GM19025 (cell line): ENCODE measurements around the gene CAPN3.

Experiments
- ATAC-seq: cut with Tn5 transposase; IDR thresholded peaks from one replicate; pipeline ENCODE4 v1.9.1; 2021; ENCODE audit warnings: mild to moderate bottlenecking, low read depth, moderate library complexity; ENCODE audit not compliant: unreplicated experiment

Gene CAPN3

GRCh38 chr15:42387603-42388002, 28.3 kb downstream of the CAPN3 start:
- ATAC-seq: no peak

- no peak for ATAC-seq
Measured at GRCh38 chr15:42392309-42393024, 33.2 kb downstream of the CAPN3 start.

DNA sequence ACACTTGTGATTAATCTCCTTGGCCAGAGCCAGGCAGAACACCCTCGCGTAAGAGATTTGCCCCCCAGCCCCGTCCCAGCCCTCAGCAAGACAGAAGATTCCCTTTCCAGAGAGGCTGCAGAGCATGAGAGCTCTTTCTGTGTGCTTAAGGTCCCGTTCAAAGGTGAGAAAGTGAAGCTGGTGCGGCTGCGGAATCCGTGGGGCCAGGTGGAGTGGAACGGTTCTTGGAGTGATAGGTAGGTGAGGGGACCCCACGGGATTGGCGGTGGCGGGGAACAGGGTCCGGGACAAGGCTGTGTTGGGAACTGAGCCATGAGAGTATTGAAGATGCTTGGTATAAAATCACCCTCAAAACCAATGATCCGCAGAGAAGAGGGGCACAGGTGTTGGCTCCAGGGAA, 34.8 kb downstream of the CAPN3 start:
- ATAC-seq: no peak

- ATAC-seq: no peak
Measured at GRCh38 chr15:42395838-42396237, 36.5 kb downstream of the CAPN3 start.

DNA sequence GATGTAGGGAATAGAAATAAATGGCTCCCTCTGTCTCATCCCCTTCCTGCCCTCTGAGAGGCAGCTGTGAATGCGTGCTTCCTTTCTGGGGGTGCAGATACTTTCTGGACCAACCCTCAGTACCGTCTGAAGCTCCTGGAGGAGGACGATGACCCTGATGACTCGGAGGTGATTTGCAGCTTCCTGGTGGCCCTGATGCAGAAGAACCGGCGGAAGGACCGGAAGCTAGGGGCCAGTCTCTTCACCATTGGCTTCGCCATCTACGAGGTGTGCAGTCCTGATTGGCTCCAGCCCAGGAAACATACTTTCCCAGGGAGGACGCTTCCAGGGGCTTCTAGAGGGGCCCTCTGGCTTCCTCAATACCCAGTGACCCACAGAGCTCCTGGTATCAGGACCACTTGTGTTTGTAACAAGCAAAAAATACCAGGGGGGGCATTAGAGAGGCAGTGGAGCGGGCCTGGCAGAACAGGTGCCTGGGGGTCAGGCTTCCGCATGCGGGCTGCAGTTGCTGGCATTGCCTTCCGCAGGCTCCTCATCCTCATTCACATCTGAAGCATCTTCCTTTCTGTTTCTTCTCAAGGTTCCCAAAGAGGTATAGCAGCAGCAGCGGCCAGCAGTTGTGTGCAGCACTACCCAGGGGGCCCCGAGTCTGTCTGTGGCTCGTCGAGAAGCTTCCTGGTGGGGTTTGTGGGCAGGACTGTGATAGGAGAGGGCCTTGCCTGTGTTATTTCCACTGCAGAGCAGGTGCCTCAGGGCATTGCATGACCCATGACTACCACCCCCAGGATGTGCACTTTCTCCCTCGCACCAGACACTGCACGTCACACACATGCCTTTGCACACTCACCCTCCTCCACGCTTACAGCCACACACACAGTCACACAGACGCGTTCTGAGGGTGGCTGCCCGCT, 42.5 kb downstream of the CAPN3 start:
- ATAC-seq: no peak

DNA sequence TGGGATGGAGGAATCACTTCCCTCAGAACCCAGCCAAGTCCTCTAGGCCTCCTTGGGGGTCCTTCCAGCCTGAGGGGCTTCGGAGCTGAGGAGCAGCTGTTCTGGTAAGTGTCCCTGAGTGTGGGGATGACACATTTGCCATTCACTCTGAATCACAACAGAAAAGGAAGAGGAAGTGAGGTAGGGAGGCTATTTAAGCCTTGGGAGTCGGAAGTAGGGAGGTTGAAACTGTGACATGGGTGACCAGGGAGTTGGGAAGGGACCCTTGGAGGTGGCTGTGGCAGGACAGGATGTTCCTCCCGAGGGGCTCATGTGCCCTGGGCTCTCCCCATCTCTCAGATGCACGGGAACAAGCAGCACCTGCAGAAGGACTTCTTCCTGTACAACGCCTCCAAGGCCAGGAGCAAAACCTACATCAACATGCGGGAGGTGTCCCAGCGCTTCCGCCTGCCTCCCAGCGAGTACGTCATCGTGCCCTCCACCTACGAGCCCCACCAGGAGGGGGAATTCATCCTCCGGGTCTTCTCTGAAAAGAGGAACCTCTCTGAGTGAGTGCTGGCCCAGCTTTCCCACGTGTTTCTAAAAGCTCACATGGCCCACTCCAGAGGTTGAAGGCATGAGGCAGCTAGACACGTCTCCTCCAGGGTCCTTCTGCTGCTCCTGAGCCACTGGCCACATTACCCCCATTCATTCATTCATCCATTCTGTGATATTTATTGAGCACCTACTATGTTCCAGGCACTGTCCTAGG, 43.3 kb downstream of the CAPN3 start:
- no peak for ATAC-seq

DNA sequence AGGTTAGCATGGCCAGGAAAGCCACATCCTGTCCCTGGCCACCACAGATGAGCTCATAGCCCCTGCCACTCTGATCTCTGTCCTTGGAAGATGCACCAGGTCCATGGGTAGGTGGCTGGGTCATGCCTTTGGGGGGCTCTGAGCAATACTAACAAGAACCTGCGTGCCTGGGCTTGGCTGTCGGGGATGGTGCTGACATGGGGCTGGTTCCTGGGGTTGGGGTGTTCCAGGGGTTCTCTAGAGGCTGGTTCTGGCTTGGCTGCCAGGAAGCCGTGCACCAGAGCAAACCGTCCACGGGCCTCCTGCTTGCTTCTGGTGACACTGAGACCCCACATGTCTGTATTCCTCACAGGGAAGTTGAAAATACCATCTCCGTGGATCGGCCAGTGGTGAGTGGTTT, 44.1 kb downstream of the CAPN3 start:
- ATAC-seq: no peak

DNA sequence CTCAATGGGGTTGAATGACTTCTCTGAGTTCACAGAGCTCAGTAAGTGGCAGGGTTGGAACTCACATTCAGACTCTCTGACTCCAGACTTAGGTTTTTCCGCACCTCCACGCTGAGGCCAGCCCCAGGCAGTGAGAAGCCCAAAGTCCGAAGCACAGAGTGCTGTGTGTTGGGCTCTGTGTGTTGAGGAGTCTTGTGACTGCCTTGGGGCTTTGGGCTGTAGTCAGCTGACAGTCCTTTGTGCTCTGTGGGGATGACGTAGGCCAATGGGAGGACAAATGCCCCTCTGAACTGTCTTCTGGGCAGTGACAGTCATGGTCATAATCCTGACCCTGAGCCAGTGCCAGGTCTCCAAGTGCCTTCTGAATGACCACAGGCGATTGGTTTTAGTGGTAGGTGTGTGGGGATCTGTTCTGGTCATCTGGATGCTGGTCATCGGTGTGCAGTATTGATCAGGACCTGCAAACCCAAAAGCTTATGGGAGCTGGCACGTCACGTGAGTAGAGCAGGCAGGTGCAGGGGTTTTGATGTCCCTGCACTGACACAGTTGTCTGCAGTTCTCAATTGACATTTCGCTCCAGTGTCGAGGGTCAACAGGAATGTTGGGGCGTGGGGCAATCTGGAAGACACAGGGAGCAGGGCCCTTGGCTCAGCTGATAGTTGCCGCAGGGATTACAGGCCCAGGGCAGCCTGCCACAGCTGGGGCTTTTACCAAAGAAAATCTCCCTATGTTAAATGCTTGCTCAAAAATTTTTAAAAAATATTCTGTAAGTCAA, 45.3 kb downstream of the CAPN3 start:
- no peak for ATAC-seq

- ATAC-seq: no peak
Measured at GRCh38 chr15:42405863-42406482, 46.7 kb downstream of the CAPN3 start.

- ATAC-seq: no peak
Measured at GRCh38 chr15:42408178-42408577, 48.9 kb downstream of the CAPN3 start.

- no peak for ATAC-seq
Measured at GRCh38 chr15:42409011-42409410, 49.7 kb downstream of the CAPN3 start.

GRCh38 chr15:42411884-42412283, 52.6 kb downstream of the CAPN3 start:
- no peak for ATAC-seq

- no peak for ATAC-seq
Measured at GRCh38 chr15:42413920-42414319, 54.6 kb downstream of the CAPN3 start.

DNA sequence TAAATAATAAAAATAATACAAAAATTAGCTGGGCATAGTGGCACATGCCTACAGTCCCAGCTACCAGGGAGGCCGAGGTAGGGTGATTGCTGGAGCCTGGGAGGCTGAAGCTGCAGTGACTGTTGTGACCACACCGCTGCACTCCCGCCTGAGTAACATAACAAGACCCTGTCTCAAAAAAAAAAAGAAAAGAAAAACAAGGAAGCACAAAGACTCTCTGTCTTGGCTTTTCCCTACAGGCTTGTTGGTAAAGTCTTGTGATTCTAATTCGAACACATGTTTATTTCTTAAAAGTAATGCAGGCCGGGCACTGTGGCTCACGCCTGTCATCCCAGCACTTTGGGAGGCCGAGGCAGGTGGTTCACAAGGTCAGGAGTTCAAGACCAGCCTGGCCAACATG, 60.1 kb downstream of the CAPN3 start:
- no peak for ATAC-seq

DNA sequence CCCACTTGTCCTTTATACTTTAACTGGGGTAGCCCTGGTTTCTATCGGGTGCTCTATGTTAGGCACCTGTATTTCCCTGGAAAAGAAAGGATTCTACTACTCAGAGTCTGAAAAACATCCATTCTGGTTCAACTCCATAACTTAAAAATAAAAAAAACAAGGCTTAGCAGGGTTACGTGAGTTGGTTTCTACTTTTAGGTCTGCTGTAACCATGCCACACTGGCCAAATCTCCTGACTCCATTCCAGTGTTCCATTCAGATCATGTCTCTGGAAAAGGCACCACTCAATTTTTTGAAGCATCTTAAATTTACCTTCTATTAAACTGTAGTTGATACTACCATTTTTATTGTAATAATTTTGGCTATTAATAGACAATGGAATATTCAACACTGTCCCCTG, 62.1 kb downstream of the CAPN3 start:
- no peak for ATAC-seq

GRCh38 chr15:42427429-42428223, 68.3 kb downstream of the CAPN3 start:
- ATAC-seq: no peak

DNA sequence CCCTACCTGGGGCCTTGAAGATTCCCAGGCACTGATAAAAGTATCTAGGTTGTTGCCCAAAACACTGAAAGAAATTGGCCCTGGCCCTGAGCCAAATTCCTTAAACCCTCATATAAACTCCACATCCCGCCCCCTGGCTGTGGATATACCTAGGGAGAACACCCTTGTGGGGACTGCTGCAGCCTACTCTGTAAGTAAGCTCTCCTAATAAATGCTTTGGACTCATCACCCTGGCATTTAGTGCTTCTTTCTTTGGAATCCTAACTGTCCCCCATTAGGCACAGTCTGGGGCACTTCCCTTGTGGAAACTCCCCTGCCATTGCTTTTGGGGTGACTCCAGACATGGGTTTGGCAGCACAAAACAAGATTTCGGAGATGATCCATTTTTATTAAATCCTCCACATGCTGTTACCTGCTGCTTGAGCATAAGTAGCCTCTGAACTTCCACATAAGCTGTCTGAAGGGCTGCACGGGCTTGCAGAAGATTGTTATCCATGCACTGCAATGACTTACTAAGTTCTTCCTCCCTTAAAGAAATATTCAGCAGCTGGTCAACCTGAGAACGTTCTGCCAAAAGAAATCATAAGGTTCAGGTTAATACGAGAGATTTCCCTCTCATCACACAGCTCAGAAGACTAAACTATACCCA, 85.2 kb downstream of the CAPN3 start:
- no peak for ATAC-seq

- ATAC-seq: no peak
Measured at GRCh38 chr15:42445551-42445950, 86.2 kb downstream of the CAPN3 start.

DNA sequence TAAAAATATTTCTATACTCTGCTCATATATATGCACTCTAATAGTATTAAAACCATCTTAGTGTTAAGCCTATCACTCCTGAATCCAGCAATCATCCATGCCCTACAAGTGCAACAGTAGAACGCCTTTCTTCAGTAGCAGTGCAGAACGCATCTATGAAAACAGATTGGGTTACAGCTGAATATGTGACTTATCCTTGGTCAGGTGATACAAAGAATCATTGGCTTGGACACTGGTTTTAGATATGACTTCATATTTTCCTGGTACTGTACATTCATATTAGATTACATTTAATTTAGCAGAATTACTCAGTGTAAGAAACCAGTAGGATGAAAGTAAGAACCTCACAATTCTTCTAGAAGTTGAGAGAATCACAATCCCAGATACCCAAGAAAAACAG, 88.3 kb downstream of the CAPN3 start:
- no peak for ATAC-seq
